HG03521 (cell line): ENCODE results near the gene TMEM52B.
"Not testable (repeated sequence)": the region's sequence is repeated elsewhere in the genome, so short reads cannot be mapped to it uniquely, and the experiment has no call there.

Source experiments
- ATAC-seq: cut with Tn5 transposase; IDR thresholded peaks from one replicate; pipeline ENCODE4 v1.9.1; 2021; ENCODE audit warnings: mild to moderate bottlenecking, moderate library complexity; ENCODE audit not compliant: unreplicated experiment

TMEM52B gene

GRCh38 chr12:10170216-10170615, 8.6 kb upstream of the TMEM52B start:
- no peak for ATAC-seq

- ATAC-seq: no peak
Measured at GRCh38 chr12:10171973-10172728, 6.7 kb upstream of the TMEM52B start, which contains the start of gene OLR1. Gene OLR1, minus strand, starts transcription at chr12:10172132. Its CDS starts 55 bp downstream, at chr12:10172077.

- no peak for ATAC-seq
Measured at GRCh38 chr12:10174986-10175614, 3.7 kb upstream of the TMEM52B start.

- ATAC-seq: no peak
Measured at GRCh38 chr12:10175846-10176636, 2.8 kb upstream of the TMEM52B start.

GRCh38 chr12:10179776-10180181, 947 bp downstream of the TMEM52B start:
- no peak for ATAC-seq

GRCh38 chr12:10182354-10183049, 3.7 kb downstream of the TMEM52B start:
- no peak for ATAC-seq

GRCh38 chr12:10184261-10184843, 5.5 kb downstream of the TMEM52B start:
- ATAC-seq: no peak

- ATAC-seq: no peak
Measured at GRCh38 chr12:10186299-10186698, 7.5 kb downstream of the TMEM52B start.

GRCh38 chr12:10186958-10187357, 8.1 kb downstream of the TMEM52B start:
- not testable (repeated sequence) for ATAC-seq

- ATAC-seq: no peak
Measured at GRCh38 chr12:10189653-10190052, 10.8 kb downstream of the TMEM52B start.

GRCh38 chr12:10190558-10191388, 11.9 kb downstream of the TMEM52B start:
- peak; percentile 88 for ATAC-seq

- no peak for ATAC-seq
Measured at GRCh38 chr12:10191865-10192264, 13.0 kb downstream of the TMEM52B start.

GRCh38 chr12:10194160-10194670, 15.4 kb downstream of the TMEM52B start:
- no peak for ATAC-seq

GRCh38 chr12:10196210-10196609, 17.4 kb downstream of the TMEM52B start:
- ATAC-seq: peak; percentile 75

GRCh38 chr12:10197879-10198278, 19.0 kb downstream of the TMEM52B start:
- no peak for ATAC-seq

GRCh38 chr12:10204495-10204894, 25.7 kb downstream of the TMEM52B start:
- ATAC-seq: not testable (repeated sequence)

- ATAC-seq: no peak
Measured at GRCh38 chr12:10205220-10205807, 26.5 kb downstream of the TMEM52B start.

GRCh38 chr12:10207136-10207535, 28.3 kb downstream of the TMEM52B start:
- ATAC-seq: no peak

GRCh38 chr12:10210225-10210624, 31.4 kb downstream of the TMEM52B start:
- no peak for ATAC-seq
